H1 (cell line): ENCODE measurements around the gene PRRT4. TPM values are rescaled to one million over a fixed set of nuclear protein-coding genes. Genes with fewer than 3 reads are reported as not detected.

Experiments used
- CTCF ChIA-PET: fragments of 300-600 bp; sonication (Branson Sonifier 250); formaldehyde crosslinking; loops from one replicate; lab custom pipeline; 2021; ENCODE audit not compliant: partially characterized antibody; lab: Charles Lee
- POLR2A ChIA-PET: fragments of 300-600 bp; sonication (Branson Sonifier 250); formaldehyde crosslinking; loops from one replicate; lab custom pipeline; 2021; ENCODE audit warnings: inconsistent platforms; ENCODE audit not compliant: partially characterized antibody; lab: Charles Lee
- DNase-seq, 2 experiments: peaks; one replicate each; pipeline versions ENCODE4 v3.0.0 to v3.0.0-alpha.2; 2010 to 2022; ENCODE audit warnings: low spot score in 2 of 2, low read depth in 1 of 2, mixed read lengths in 1 of 2
- FAIRE-seq: peaks from 2 replicates; lab custom pipeline; 2011; peaks lifted over from hg19 to GRCh38; lab: Jason Lieb, UNC
- H2AFZ ChIP-seq: 2 replicates; pipeline ENCODE4 v1.8.1; 2012; ENCODE audit warnings: low read length, inconsistent platforms
- H2AK5ac ChIP-seq: 2 replicates; pipeline ENCODE4 v1.6.1; 2013; ENCODE audit warnings: low read depth, low read length
- H2BK120ac ChIP-seq: replicated peaks from 2 replicates; pipeline ENCODE3; 2013; ENCODE audit warnings: low read depth, low read length, inconsistent platforms
- H2BK12ac ChIP-seq: 2 replicates; pipeline ENCODE4 v1.6.1; 2013; ENCODE audit warnings: low read depth, low read length
- H2BK15ac ChIP-seq: 2 replicates; pipeline ENCODE4 v1.6.1; 2013; ENCODE audit warnings: low read length
- H2BK20ac ChIP-seq: 2 replicates; pipeline ENCODE4 v1.6.1; 2013; ENCODE audit warnings: low read length
- H2BK5ac ChIP-seq: 2 replicates; pipeline ENCODE4 v1.6.1; 2013; ENCODE audit warnings: low read depth, low read length
- H3K14ac ChIP-seq: 2 replicates; pipeline ENCODE4 v1.6.1; 2013; ENCODE audit warnings: inconsistent platforms; ENCODE audit not compliant: insufficient read length
- H3K18ac ChIP-seq: 2 replicates; pipeline ENCODE4 v1.6.1; 2013; ENCODE audit warnings: low read length; ENCODE audit errors: extremely low read depth
- H3K23ac ChIP-seq: 2 replicates; pipeline ENCODE4 v1.6.1; 2013; ENCODE audit warnings: inconsistent platforms; ENCODE audit not compliant: insufficient read length
- H3K23me2 ChIP-seq: 2 replicates; pipeline ENCODE4 v1.6.1; 2013; ENCODE audit warnings: low read depth, low read length
- H3K27ac ChIP-seq: 2 replicates; pipeline ENCODE4 v1.6.1; 2011; ENCODE audit warnings: low read depth, low read length, inconsistent platforms
- H3K27me3 ChIP-seq, 4 experiments: replicated peaks in 1 of 4; 1 replicate in 1 of 4; 2 replicates in 3 of 4; pipeline versions ENCODE4 v1.6.1 to v1.8.1; 2011 to 2013; ENCODE audit warnings: low read length in 3 of 4, mild to moderate bottlenecking in 3 of 4, inconsistent platforms in 2 of 4, mixed read lengths in 2 of 4, moderate library complexity in 1 of 4; ENCODE audit not compliant: control insufficient read depth in 3 of 4, insufficient read depth in 3 of 4; ENCODE audit errors: extremely low read depth in 1 of 4
- H3K36me3 ChIP-seq, 4 experiments: 2 replicates each; pipeline versions ENCODE4 v1.6.1 to v1.8.1; 2011 to 2013; ENCODE audit warnings: mild to moderate bottlenecking in 4 of 4, low read length in 3 of 4, moderate library complexity in 2 of 4, control low read depth in 1 of 4, inconsistent platforms in 1 of 4; ENCODE audit not compliant: insufficient read depth in 4 of 4, control insufficient read depth in 2 of 4
- H3K4ac ChIP-seq: replicated peaks from 2 replicates; pipeline ENCODE3; 2013; ENCODE audit warnings: low read length, low read depth, mixed read lengths, inconsistent platforms; ENCODE audit not compliant: insufficient read length
- H3K4me1 ChIP-seq, 4 experiments: replicated peaks in 1 of 4; 1 replicate in 1 of 4; 2 replicates in 3 of 4; pipeline versions ENCODE4 v1.6.1 to v1.8.1; 2011 to 2013; ENCODE audit warnings: low read length in 3 of 4, inconsistent platforms in 2 of 4, mixed read lengths in 1 of 4; ENCODE audit not compliant: insufficient read depth in 4 of 4, control insufficient read depth in 3 of 4
- H3K4me2 ChIP-seq, 2 experiments: 2 replicates each; pipeline versions ENCODE4 v1.6.1 to v1.8.1; 2011 to 2013; ENCODE audit warnings: low read depth in 2 of 2, low read length in 2 of 2, control low read depth in 1 of 2, inconsistent platforms in 1 of 2, mild to moderate bottlenecking in 1 of 2; ENCODE audit not compliant: insufficient read depth in 1 of 2
- H3K4me3 ChIP-seq, 4 experiments: fragments of 200-600, 300-600 bp in 1 of 4; sonication (generic), shearing (Covaris generic), sonication (Bioruptor Twin) in 1 of 4; 2 replicates each; pipeline versions ENCODE4 v1.5.1 to v1.8.1; 2011 to 2016; ENCODE audit warnings: low read length in 4 of 4, low read depth in 3 of 4, control low read depth in 2 of 4, inconsistent platforms in 2 of 4, mild to moderate bottlenecking in 2 of 4, mixed read lengths in 1 of 4, moderate library complexity in 1 of 4; ENCODE audit not compliant: insufficient read depth in 2 of 4; ENCODE audit errors: extremely low read depth in 1 of 4
- H3K56ac ChIP-seq: replicated peaks from 2 replicates; pipeline ENCODE3; 2013; ENCODE audit warnings: low read depth, mild to moderate bottlenecking, mixed read lengths, low read length, inconsistent platforms; ENCODE audit not compliant: insufficient read length
- H3K79me1 ChIP-seq: 2 replicates; pipeline ENCODE4 v1.6.1; 2013; ENCODE audit warnings: low read depth, low read length, control low read depth
- H3K79me2 ChIP-seq, 2 experiments: 2 replicates each; pipeline versions ENCODE4 v1.6.1 to v1.8.1; 2012 to 2013; ENCODE audit warnings: low read length in 2 of 2, mild to moderate bottlenecking in 2 of 2, inconsistent platforms in 1 of 2; ENCODE audit not compliant: insufficient read depth in 2 of 2, control insufficient read depth in 1 of 2
- H3K9ac ChIP-seq, 4 experiments: replicated peaks in 1 of 4; 1 replicate in 1 of 4; 2 replicates in 3 of 4; pipeline versions ENCODE4 v1.6.1 to v1.8.1; 2011 to 2013; ENCODE audit warnings: low read depth in 3 of 4, low read length in 3 of 4, control low read depth in 2 of 4, mild to moderate bottlenecking in 2 of 4, moderate library complexity in 2 of 4, inconsistent platforms in 1 of 4; ENCODE audit errors: extremely low read depth in 1 of 4
- H3K9me3 ChIP-seq, 2 experiments: 2 replicates each; pipeline versions ENCODE4 v1.6.1 to v1.8.1; 2012 to 2013; ENCODE audit warnings: mild to moderate bottlenecking in 2 of 2, moderate library complexity in 2 of 2, control low read depth in 1 of 2, inconsistent platforms in 1 of 2, low read depth in 1 of 2, low read length in 1 of 2, mixed read lengths in 1 of 2; ENCODE audit not compliant: insufficient read depth in 2 of 2
- H4K20me1 ChIP-seq, 2 experiments: replicated peaks in 1 of 2; 2 replicates each; pipeline versions ENCODE3 to v1.8.1; 2011 to 2013; ENCODE audit warnings: inconsistent platforms in 2 of 2, low read length in 2 of 2, mild to moderate bottlenecking in 1 of 2; ENCODE audit not compliant: insufficient read depth in 2 of 2, control insufficient read depth in 1 of 2
- H4K5ac ChIP-seq: 2 replicates; pipeline ENCODE4 v1.6.1; 2013; ENCODE audit warnings: low read length, low read depth, mixed read lengths, inconsistent platforms; ENCODE audit not compliant: insufficient read length
- H4K8ac ChIP-seq: 2 replicates; pipeline ENCODE4 v1.8.0; 2013; ENCODE audit warnings: mild to moderate bottlenecking, moderate library complexity, low read length, inconsistent platforms; ENCODE audit not compliant: insufficient read depth; ENCODE audit errors: extremely low read depth
- H4K91ac ChIP-seq: replicated peaks from 2 replicates; pipeline ENCODE3; 2013; ENCODE audit warnings: low read length, mixed read lengths, inconsistent platforms; ENCODE audit not compliant: insufficient read length
- BACH1 ChIP-seq: IDR thresholded peaks from 2 replicates; pipeline ENCODE4 v1.6.1; 2012; ENCODE audit warnings: low read length, improper control_type of control experiment
- CBX5 ChIP-seq: fragments of 300-800, 300-1000 bp; sonication (generic); IDR thresholded peaks from 2 replicates; pipeline ENCODE4 v1.7.1; 2016; ENCODE audit warnings: antibody characterized with exemption, low read length, low read depth
- CHD2 ChIP-seq: IDR thresholded peaks from 2 replicates; pipeline ENCODE4 v1.6.1; 2012; ENCODE audit warnings: low read length, improper control_type of control experiment
- CTBP2 ChIP-seq: IDR thresholded peaks from 2 replicates; pipeline ENCODE4 v1.7.0; 2011; ENCODE audit warnings: borderline replicate concordance, mild to moderate bottlenecking, moderate library complexity, mixed read lengths, low read length; ENCODE audit not compliant: insufficient read depth, insufficient read length
- EP300 ChIP-seq, 2 experiments: IDR thresholded peaks; 1 replicate in 1 of 2; 2 replicates in 1 of 2; pipeline ENCODE4 v1.6.1; 2011 to 2012; ENCODE audit warnings: low read depth in 2 of 2, low read length in 2 of 2, mild to moderate bottlenecking in 2 of 2, borderline replicate concordance in 1 of 2, inconsistent platforms in 1 of 2, moderate library complexity in 1 of 2
- KDM1A ChIP-seq: fragments of 200-600, 300-600 bp; sonication (generic); IDR thresholded peaks from 2 replicates; pipeline ENCODE4 v1.7.1; 2016; ENCODE audit warnings: mild to moderate bottlenecking, low read length, borderline replicate concordance
- KDM4A ChIP-seq: IDR thresholded peaks from one replicate; pipeline ENCODE4 v1.7.1; 2012; ENCODE audit warnings: low read depth, mild to moderate bottlenecking, moderate library complexity, low read length, inconsistent platforms; ENCODE audit not compliant: severe bottlenecking
- NRF1 ChIP-seq: IDR thresholded peaks from 2 replicates; pipeline ENCODE4 v1.6.1; 2011; ENCODE audit warnings: mild to moderate bottlenecking, low read depth, low read length, improper control_type of control experiment
- PHF8 ChIP-seq: fragments of 200-600 bp; sonication (generic); conservative IDR thresholded peaks from 2 replicates; pipeline ENCODE4 v1.7.1; 2012; ENCODE audit warnings: low read depth, mild to moderate bottlenecking, inconsistent platforms, low read length, moderate library complexity
- RAD21 ChIP-seq, 2 experiments: IDR thresholded peaks in 1 of 2; conservative IDR thresholded peaks in 1 of 2; 2 replicates each; pipeline ENCODE4 v1.6.1; 2011; ENCODE audit warnings: low read depth in 2 of 2, low read length in 2 of 2, improper control_type of control experiment in 1 of 2, inconsistent platforms in 1 of 2, mild to moderate bottlenecking in 1 of 2, moderate library complexity in 1 of 2
- RFX5 ChIP-seq: IDR thresholded peaks from 2 replicates; pipeline ENCODE4 v1.6.1; 2011; ENCODE audit warnings: low read depth, low read length, improper control_type of control experiment, borderline replicate concordance
- TAF1 ChIP-seq: IDR thresholded peaks from 2 replicates; pipeline ENCODE4 v1.6.1; 2011; ENCODE audit warnings: mild to moderate bottlenecking, low read depth, low read length
- TCF12 ChIP-seq: IDR thresholded peaks from 2 replicates; pipeline ENCODE4 v1.6.1; 2011; ENCODE audit warnings: low read depth, mild to moderate bottlenecking, low read length
- ZNF274 ChIP-seq: IDR thresholded peaks from 2 replicates; pipeline ENCODE4 v1.7.0; 2012; ENCODE audit warnings: low read length, borderline replicate concordance; ENCODE audit errors: extremely low read depth
- WGBS, 2 experiments: shearing (Covaris generic) in 1 of 2; methylation state at CpG; one replicate each; pipeline versions ENCODE4 v1.1.6 to v1.1.7; 2013 to 2015; ENCODE audit warnings: low lambda C conversion rate in 2 of 2, mixed read lengths in 2 of 2, inconsistent platforms in 1 of 2, low coverage in 1 of 2, missing lambda C conversion rate in 1 of 2; ENCODE audit not compliant: insufficient replicate concordance in 2 of 2, insufficient coverage in 1 of 2, insufficient read length in 1 of 2; ENCODE audit errors: extremely low coverage in 1 of 2, missing lambda C conversion rate in 1 of 2; 5-methylcytosine and 5-hydroxymethylcytosine counted together
- polyA plus RNA-seq, 7 experiments: library from polyadenylated mRNA; depleted of rRNA in 3 of 7; stranded (reverse) in 5 of 7; unstranded in 2 of 7; fragments of >200 nt in 5 of 7; fragments of 200-250 nt in 2 of 7; gene quantifications; 1 replicate in 5 of 7; 2 replicates in 1 of 7; 4 replicates in 1 of 7; pipeline versions ENCODE4 v1.2.1 to v1.2.3, GENCODE V29; 2011 to 2013; ENCODE audit warnings: missing spikeins in 2 of 7, mixed read lengths in 2 of 7
- total RNA-seq: library from RNA; stranded (reverse); fragmentation: NEBNext Ultra II Directional; extraction: Animal tissue kit (Norgen Biotek cat#: 25700); gene quantifications from 2 replicates; pipeline ENCODE4 v1.2.1, GENCODE V29; 2021

The PRRT4 gene
- total and polyA plus RNA-seq, 2 of the 8 experiments (the other 6 are each of a cell fraction or from before 2014, with no cell fraction given) = 0.34 to 1.0 TPM

DNA sequence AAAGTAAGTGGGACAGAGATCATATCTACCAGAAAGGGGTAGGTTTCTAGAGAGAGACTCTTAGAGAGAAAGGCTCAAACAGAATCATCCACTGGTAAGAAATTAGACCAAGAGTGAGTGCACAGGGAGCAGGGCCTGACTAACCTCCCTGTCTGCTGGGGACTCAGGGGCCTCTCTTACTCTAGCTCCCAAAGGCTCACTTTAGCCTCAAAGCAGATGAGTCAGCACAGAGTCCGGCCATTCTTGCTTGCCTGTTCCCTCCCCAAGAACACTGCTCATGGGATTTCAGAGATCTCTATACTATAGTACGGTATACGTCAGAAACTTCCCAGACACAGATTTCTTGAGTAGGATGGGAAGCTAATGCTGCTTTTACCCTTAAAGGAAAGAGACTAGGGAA lies 50.5 kb downstream of the PRRT4 start:
- no peak overlapping the region for H2AK5ac ChIP-seq
- POLR2A ChIA-PET = interaction anchor here (0.7 to 1.3 kb wide), 3 partner anchors 11 to 74 kb away, joined by 3 read pairs; no protein-coding TSS in a partner anchor
- TF ChIP-seq BACH1 (no peak), RAD21 (IDR thresholded peaks at IDR 0.05 in 1 of 2, conservative IDR thresholded peaks at IDR 0.05 in 1 of 2; ENCODE audit: low read depth in 2 of 2, low read length in 2 of 2) (no peak), EP300 (IDR thresholded peaks at IDR 0.05; ENCODE audit: borderline replicate concordance in 1 of 2, low read depth in 2 of 2, low read length in 2 of 2) (no peak), PHF8 (no peak), NRF1 (no peak), CBX5 (no peak), TCF12 (no peak), KDM1A (no peak), CHD2 (no peak), ZNF274 (no peak), CTBP2 (no peak), TAF1 (no peak), RFX5 (no peak), KDM4A (no peak)

More for the DNA sequence above, 50.5 kb downstream of the PRRT4 start:
- no peak overlapping the region for H4K91ac ChIP-seq
- H4K5ac ChIP-seq = no peak overlapping the region
- no peak overlapping the region for H3K4ac ChIP-seq
- 93% methylated on average over 3 of the region's 3 CpGs; no CpG with 5 or more reads in 1 of the 2 experiments for WGBS, 2 experiments
- H3K56ac ChIP-seq = no peak overlapping the region
- no peak overlapping the region for H4K8ac ChIP-seq
- FAIRE-seq = no peak
- H3K14ac ChIP-seq = no peak overlapping the region
- H3K79me1 ChIP-seq = no peaks in the 10 kb centered on the region; the same call in 1 of the 2 replicates
- H3K9ac ChIP-seq = no peak overlapping the region
- no peaks in the 10 kb centered on the region for H3K27me3 ChIP-seq
- peaks cover 26 to 76% (median 62%) of the 10 kb centered on the region in 4 experiments for H3K36me3 ChIP-seq
- no peak overlapping the region for H3K4me3 ChIP-seq
- no peak overlapping the region for H3K23ac ChIP-seq
- H2BK12ac ChIP-seq = no peak overlapping the region
- H3K9me3 ChIP-seq = no peaks in the 10 kb centered on the region
- no peak overlapping the region for H2BK15ac ChIP-seq
- H2AFZ ChIP-seq = no peak overlapping the region
- no peak overlapping the region for H2BK20ac ChIP-seq
- no peaks in the 10 kb centered on the region for H3K4me1 ChIP-seq
- CTCF ChIA-PET = interaction anchor here (0.7 to 1.7 kb wide), 2 partner anchors 9 to 22 kb away, joined by 3 to 4 read pairs; no protein-coding TSS in a partner anchor
- no peak overlapping the region for H2BK120ac ChIP-seq
- no peak overlapping the region for H3K27ac ChIP-seq
- no peak overlapping the region for H3K4me2 ChIP-seq
- H3K79me2 ChIP-seq = no peaks in the 10 kb centered on the region
- no peak overlapping the region for H2BK5ac ChIP-seq
- no peak for DNase-seq
- no peaks in the 10 kb centered on the region for H3K23me2 ChIP-seq
- no peaks in the 10 kb centered on the region for H4K20me1 ChIP-seq
- no peak overlapping the region for H3K18ac ChIP-seq
